Transverse colon (tissue), 4 donors: Measurements from ENCODE around the gene CREBZF. TPM values are rescaled to one million over a fixed set of nuclear protein-coding genes. Genes with fewer than 3 reads are reported as not detected.
A peak's percentile ranks its signal among the peaks of the same experiment; 100 is the strongest.

ENCODE experiments used
- DNase-seq: peaks from one replicate; pipeline ENCODE4 v3.0.0-alpha.2; 2019
- H3K27ac ChIP-seq, 4 donors: fragments of 200-600 bp; sonication (generic); 2 replicates each; pipeline ENCODE4 v1.5.1; 2016 to 2018; ENCODE audit warnings: inconsistent platforms in 4 of 4
- H3K27me3 ChIP-seq: fragments of 200-600 bp; sonication (generic); 2 replicates; pipeline ENCODE4 v1.5.1; 2017; ENCODE audit warnings: inconsistent platforms
- H3K36me3 ChIP-seq, 4 donors: fragments of 200-600 bp; sonication (generic); 2 replicates each; pipeline ENCODE4 v1.5.1; 2017 to 2019; ENCODE audit warnings: inconsistent platforms in 4 of 4
- H3K4me1 ChIP-seq, 4 donors: fragments of 200-600 bp; sonication (generic); 2 replicates each; pipeline ENCODE4 v1.5.1; 2017 to 2020; ENCODE audit warnings: inconsistent platforms in 4 of 4
- H3K4me3 ChIP-seq, 4 donors: fragments of 200-600 bp; sonication (generic); 1 replicate in 1 of 4; 2 replicates in 3 of 4; pipeline versions ENCODE4 v1.5.1 to v1.6.1; 2017 to 2019; ENCODE audit warnings: inconsistent platforms in 4 of 4
- H3K9me3 ChIP-seq, 2 donors: fragments of 200-600 bp; sonication (generic); 2 replicates each; pipeline ENCODE4 v1.5.1; 2017 to 2019; ENCODE audit warnings: inconsistent platforms in 2 of 2
- EP300 ChIP-seq: sonication (generic); formaldehyde crosslinking; IDR thresholded peaks from one replicate; pipeline ENCODE4 v1.6.1; 2017; ENCODE audit warnings: antibody characterized with exemption, low read depth
- POLR2A ChIP-seq: fragments of 450-650 bp; IDR thresholded peaks from one replicate; pipeline ENCODE4 v1.6.1; 2016; ENCODE audit warnings: antibody characterized with exemption, mild to moderate bottlenecking, moderate library complexity
- POLR2AphosphoS5 ChIP-seq, 3 donors: sonication (generic); formaldehyde crosslinking; IDR thresholded peaks; one replicate each; pipeline ENCODE4 v1.6.1; 2016; ENCODE audit warnings: antibody characterized with exemption in 3 of 3
- WGBS, 2 donors: methylation state at CpG; one replicate each; pipeline ENCODE4 v1.1.5; 2018; ENCODE audit warnings: low coverage in 1 of 2; 5-methylcytosine and 5-hydroxymethylcytosine counted together
- in situ Hi-C, 4 donors: fragments of 200-750 bp; cut with MboI; loops; one replicate each; pipeline versions ENCODE4 v1.15.0 to v1.15.1; 2017; ENCODE audit warnings: low sequenced_read_pairs in 3 of 4, low pct_ligation_motif_present in 1 of 4, low pct_unique_long_range_greater_than_20kb in 1 of 4
- intact Hi-C: fragments of 100-400 bp; cut with DNase I; formaldehyde crosslinking; loops from one replicate; pipeline ENCODE4 v1.15.1; 2023; ENCODE audit warnings: low total_unique reads
- total RNA-seq, 4 donors: library from RNA; depleted of rRNA; stranded (reverse); fragments of >200 nt; gene quantifications; one replicate each; pipeline ENCODE4 v1.1.0, GENCODE V29; 2016
- TF ChIP-seq, protein P1 (sequence below), 5 experiments: fragments of 200-600 bp in 3 of 5; fragments of 450-650 bp in 2 of 5; sonication (generic) in 3 of 5; IDR thresholded peaks; 1 replicate in 2 of 5; 2 replicates in 3 of 5; pipeline ENCODE4 v1.5.1; 2016 to 2017; ENCODE audit warnings: antibody characterized with exemption in 5 of 5, inconsistent platforms in 3 of 5, mild to moderate bottlenecking in 2 of 5, moderate library complexity in 1 of 5

Gene CREBZF
- total RNA-seq, 4 donors from 2014 or later = 55.3 to 147 (median 85.5) TPM

DNA sequence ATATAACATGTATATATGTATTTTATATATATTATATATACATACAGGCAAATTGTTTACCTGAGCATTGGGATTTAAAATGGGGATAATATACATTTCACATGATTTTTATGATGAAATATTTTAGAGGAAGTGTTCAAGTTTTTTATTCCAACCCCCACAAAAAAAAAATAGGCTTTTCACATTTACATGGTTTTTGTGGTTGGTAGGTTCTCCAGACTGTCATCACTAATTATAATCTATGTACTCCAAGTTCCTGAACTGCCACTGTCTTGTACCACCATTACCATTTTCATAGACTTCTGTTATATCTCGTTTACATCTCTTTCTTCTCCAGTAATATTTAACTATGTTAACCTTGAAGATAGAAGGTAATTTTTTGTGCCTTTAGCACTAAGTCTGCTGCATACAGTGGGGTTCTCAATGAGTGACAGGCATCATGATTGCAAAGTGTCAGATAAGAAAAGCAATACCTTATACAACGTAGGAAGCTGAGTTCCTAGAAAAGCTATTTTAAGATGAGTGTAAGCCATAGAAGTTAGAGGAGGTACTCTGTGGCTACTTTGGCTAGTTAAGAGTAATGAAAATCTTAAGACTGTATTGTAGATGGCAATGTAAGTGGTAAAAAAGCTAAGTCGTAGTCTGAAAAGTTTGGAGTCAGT lies 12.0 kb downstream of the CREBZF start:
- DNase-seq = no peak
- Histone ChIP-seq H3K4me3 (no peak overlapping the region), H3K27me3 (no peaks in the 10 kb centered on the region), H3K9me3 (no peaks in the 10 kb centered on the region), H3K27ac (no peak overlapping the region), H3K4me1 (peaks cover 7 to 22% (median 15%) of the 10 kb centered on the region in 4 donors), H3K36me3 (peaks cover 0 to 8% (median 2%) of the 10 kb centered on the region in 4 donors)
- TF ChIP-seq, protein P1, sequence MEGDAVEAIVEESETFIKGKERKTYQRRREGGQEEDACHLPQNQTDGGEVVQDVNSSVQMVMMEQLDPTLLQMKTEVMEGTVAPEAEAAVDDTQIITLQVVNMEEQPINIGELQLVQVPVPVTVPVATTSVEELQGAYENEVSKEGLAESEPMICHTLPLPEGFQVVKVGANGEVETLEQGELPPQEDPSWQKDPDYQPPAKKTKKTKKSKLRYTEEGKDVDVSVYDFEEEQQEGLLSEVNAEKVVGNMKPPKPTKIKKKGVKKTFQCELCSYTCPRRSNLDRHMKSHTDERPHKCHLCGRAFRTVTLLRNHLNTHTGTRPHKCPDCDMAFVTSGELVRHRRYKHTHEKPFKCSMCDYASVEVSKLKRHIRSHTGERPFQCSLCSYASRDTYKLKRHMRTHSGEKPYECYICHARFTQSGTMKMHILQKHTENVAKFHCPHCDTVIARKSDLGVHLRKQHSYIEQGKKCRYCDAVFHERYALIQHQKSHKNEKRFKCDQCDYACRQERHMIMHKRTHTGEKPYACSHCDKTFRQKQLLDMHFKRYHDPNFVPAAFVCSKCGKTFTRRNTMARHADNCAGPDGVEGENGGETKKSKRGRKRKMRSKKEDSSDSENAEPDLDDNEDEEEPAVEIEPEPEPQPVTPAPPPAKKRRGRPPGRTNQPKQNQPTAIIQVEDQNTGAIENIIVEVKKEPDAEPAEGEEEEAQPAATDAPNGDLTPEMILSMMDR (IDR thresholded peaks at IDR 0.05) = no peak
- TF ChIP-seq POLR2AphosphoS5 (IDR thresholded peaks at IDR 0.05) = no peak
- TF ChIP-seq POLR2A = no peak
- TF ChIP-seq EP300 = no peak
- intact Hi-C loops (no loop called here), in situ Hi-C loops (loop anchor here in 1 of 4 donors (25.0 kb wide), 1 partner anchor 584 kb away; the partner anchor contains the start of gene EED)
- WGBS, 2 donors = 55 to 58% methylated on average over 3 of the region's 3 CpGs

GRCh38 chr11:85651118-85651517 lies 13.8 kb downstream of the CREBZF start:
- in situ Hi-C loops = loop anchor here in 1 of 4 donors (25.0 kb wide), 1 partner anchor 586 kb away; the partner anchor contains the start of gene EED

GRCh38 chr11:85647604-85648299 lies 17.2 kb downstream of the CREBZF start, which contains the start of gene TMEM126A:
Gene TMEM126A (plus strand): TSS chr11:85647967. CDS start chr11:85650256, 2,289 bp downstream.
- Histone ChIP-seq H3K27ac (peak within 1 kb of the TSS; percentile 82 to 91 (median 84)), H3K4me3 (peak within 1 kb of the TSS; percentile 46 to 78 (median 56)), H3K36me3 (no peaks in the 10 kb centered on the region), H3K27me3 (no peaks in the 10 kb centered on the region), H3K4me1 (peaks cover 10 to 32% (median 18%) of the 10 kb centered on the region in 4 donors), H3K9me3 (no peaks in the 10 kb centered on the region)
- in situ Hi-C loops = no loop called here
- 0% methylated on average over 7 to 33 of the region's 33 CpGs for WGBS, 2 donors
- TF ChIP-seq EP300 = no peak
- peak; percentile 85 to 92 (median 88) for TF ChIP-seq POLR2AphosphoS5 (IDR thresholded peaks at IDR 0.05)
- TF ChIP-seq POLR2A = peak; percentile 90
- peak; percentile 92 for DNase-seq
- intact Hi-C loops = no loop called here

More at GRCh38 chr11:85651118-85651517, 13.8 kb downstream of the CREBZF start:
- no peak overlapping the region for H3K27ac ChIP-seq
- DNase-seq = no peak
- TF ChIP-seq, protein P1 (IDR thresholded peaks at IDR 0.05) = no peak
- TF ChIP-seq POLR2AphosphoS5 (IDR thresholded peaks at IDR 0.05) = no peak
- no peak for TF ChIP-seq POLR2A
- no peak for TF ChIP-seq EP300
- H3K9me3 ChIP-seq = no peaks in the 10 kb centered on the region
- no peak overlapping the region for H3K4me3 ChIP-seq
- H3K27me3 ChIP-seq = no peaks in the 10 kb centered on the region
- intact Hi-C loops = no loop called here
- H3K36me3 ChIP-seq = peaks cover 0 to 4% (median 0%) of the 10 kb centered on the region in 4 donors
- peaks cover 10 to 32% (median 18%) of the 10 kb centered on the region in 4 donors for H3K4me1 ChIP-seq
- WGBS, 2 donors = 84% methylated on average over 1 of the region's 1 CpG; no CpG with 5 or more reads in 1 of the 2 donors

GRCh38 chr11:85647078-85647477 lies 17.9 kb downstream of the CREBZF start:
- Histone ChIP-seq H3K4me3 (peak overlapping the region; percentile 46 to 78 (median 56)), H3K36me3 (no peaks in the 10 kb centered on the region), H3K27ac (peak overlapping the region; percentile 82 to 91 (median 84)), H3K9me3 (no peaks in the 10 kb centered on the region), H3K4me1 (peaks cover 10 to 32% (median 18%) of the 10 kb centered on the region in 4 donors), H3K27me3 (no peaks in the 10 kb centered on the region)
- in situ Hi-C loops (no loop called here), intact Hi-C loops (no loop called here)
- TF ChIP-seq POLR2AphosphoS5 (IDR thresholded peaks at IDR 0.05) (no peak), POLR2A (no peak), EP300 (no peak)
- TF ChIP-seq, protein P1 (IDR thresholded peaks at IDR 0.05) = no peak
- DNase-seq = no peak
- 15 to 24% methylated on average over 2 of the region's 2 CpGs for WGBS, 2 donors
